Neural cell (in vitro differentiated cells): ENCODE results near the gene KRTAP5-8.

Source experiments
- CTCF ChIP-seq: fragments of 450-650 bp; IDR thresholded peaks from 2 replicates; pipeline ENCODE4 v1.5.1; 2014; ENCODE audit warnings: antibody characterized with exemption, mild to moderate bottlenecking, moderate library complexity; ENCODE audit not compliant: poor library complexity, severe bottlenecking
- EZH2 ChIP-seq: fragments of 200-600, 300-800 bp; shearing (Covaris generic), sonication (generic); IDR thresholded peaks from 2 replicates; pipeline ENCODE4 v1.6.1; 2014; ENCODE audit warnings: antibody characterized with exemption, low read length, borderline replicate concordance, mild to moderate bottlenecking; ENCODE audit not compliant: insufficient read depth, poor library complexity, severe bottlenecking
- MXI1 ChIP-seq: fragments of 450-650 bp; conservative IDR thresholded peaks from 2 replicates; pipeline ENCODE4 v1.6.1; 2014; ENCODE audit warnings: antibody characterized with exemption, mild to moderate bottlenecking; ENCODE audit not compliant: poor library complexity, severe bottlenecking
- POLR2AphosphoS5 ChIP-seq: IDR thresholded peaks from 2 replicates; pipeline ENCODE4 v1.6.1; 2012

DNA sequence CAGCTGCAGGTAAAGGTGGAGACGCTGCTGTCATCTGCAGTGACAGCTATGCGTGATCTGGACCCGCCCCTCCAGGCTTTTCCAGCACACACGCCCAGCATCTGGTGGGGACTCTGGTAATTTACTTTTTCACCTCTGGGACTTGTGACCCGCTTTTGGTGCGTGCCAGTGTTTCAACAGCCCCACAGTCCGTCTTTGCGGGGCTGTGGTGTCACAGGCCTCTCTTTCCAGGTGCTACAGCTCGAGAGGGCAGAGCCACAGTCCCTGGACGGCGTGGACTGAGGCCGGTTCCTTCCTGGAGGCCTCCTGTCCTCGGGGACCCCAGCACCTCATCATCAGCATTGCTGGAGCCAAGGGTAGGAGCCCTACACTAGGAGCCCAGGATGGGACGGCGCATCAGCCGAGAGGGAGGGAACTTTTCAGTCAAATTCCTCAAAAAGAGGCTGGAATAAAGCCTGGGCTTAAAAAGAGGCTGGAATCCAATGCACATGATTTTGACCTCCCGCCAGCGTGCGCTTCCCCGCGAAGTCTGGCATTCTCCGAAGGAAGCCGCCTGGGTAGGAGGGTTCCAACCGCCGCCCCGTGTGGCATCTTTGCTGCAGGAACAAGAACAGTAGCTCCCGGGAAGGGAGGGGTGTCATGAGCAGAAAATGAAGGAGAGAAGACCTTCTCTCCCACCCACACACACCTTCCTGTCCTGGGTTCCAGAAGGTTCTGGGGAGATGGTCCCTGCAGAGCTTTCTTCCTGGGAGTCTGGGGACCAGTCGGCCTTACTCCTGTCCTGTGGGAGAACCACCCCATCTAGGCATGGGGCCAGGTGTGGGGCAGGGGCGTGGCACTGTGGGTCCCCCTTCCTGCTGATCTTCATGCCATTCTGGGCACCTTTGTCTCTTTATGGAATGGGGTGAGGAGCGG, 36.5 kb upstream of the KRTAP5-8 start:
- TF ChIP-seq EZH2 (no peak), CTCF (no peak), POLR2AphosphoS5 (no peak), MXI1 (no peak)
